ENCODE data around the gene TEX264.

GRCh38 chr3:51686512-51687215 is 15.6 kb downstream of the TEX264 start:
- TF ChIP-seq GATA3 (IDR thresholded peaks at IDR 0.05; ENCODE audit: low read depth, low read length) (no peak), GATA2 (IDR thresholded peaks at IDR 0.05; ENCODE audit: low read depth, low read length) (no peak)

All from SH-SY5Y (cell line).